CD1c-positive myeloid dendritic cell (primary cell): ENCODE data around the gene DOCK9.

Source experiments
- DNase-seq: peaks from one replicate; pipeline ENCODE4 v3.0.0-alpha.2; 2016; ENCODE audit errors: extremely low spot score

DOCK9 gene

GRCh38 chr13:98998831-98999638 is 21.2 kb upstream of the DOCK9 start:
- DNase-seq: no peak

GRCh38 chr13:98997738-98998641 is 20.1 kb upstream of the DOCK9 start:
- no peak for DNase-seq

DNA sequence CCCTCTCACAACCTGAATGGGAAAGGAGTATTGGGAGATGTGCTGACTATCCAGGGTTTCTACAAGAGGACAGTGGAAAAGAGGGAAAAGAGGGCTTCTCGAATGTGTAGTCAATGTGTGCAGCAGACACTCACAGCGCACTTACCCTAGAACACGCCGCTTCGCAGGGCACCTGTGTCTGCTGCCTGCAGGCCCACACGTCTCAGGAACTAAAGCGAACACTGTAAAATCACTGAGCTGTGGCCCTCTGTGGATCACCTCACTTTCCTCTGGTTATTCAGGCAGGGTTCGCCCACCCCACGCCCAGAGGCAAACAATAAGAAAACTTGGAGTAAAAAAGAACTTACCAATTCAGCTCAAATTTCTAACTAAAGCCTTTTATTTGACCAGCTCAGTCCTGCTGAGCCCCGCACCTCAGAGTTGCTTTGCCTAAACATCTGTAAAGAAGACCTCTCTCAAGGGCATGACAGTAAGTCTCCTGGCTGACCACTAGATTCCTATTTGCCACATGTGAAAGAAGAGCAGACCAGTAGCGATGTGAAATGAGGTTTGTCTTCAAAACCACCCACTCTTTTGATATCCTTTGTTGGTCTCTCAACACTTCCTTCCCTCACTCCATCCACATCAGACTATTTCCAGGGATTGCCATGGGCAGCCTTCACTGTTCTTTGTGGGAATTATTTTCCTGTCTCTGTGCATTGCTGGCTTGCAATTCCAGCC is 19.3 kb upstream of the DOCK9 start:
- DNase-seq: no peak

- no peak for DNase-seq
These were observed 18.2 kb upstream of the DOCK9 start for GRCh38 chr13:98996046-98996445.

DNA sequence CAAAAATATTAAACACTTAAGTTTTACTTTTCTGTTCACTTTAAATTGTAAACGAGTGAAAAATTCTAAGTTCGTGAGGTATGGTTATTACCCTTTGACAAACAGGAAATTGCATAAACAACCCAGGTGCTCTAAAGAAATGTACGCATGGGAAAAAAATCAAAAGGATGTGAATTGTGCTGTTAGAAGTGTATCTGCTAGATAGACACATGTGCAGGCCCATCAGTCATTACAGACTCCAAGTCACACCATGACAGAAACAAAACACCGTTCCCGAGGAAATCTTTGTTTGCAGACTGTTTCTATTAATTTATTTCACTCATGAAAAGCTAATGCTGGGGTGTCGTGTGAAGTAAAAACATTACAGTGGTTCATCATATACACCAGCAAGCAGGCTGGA is 17.0 kb upstream of the DOCK9 start:
- DNase-seq: no peak

- DNase-seq: no peak
These were observed 16.2 kb upstream of the DOCK9 start for GRCh38 chr13:98994080-98994479.

- DNase-seq: no peak
These were observed 14.5 kb upstream of the DOCK9 start for GRCh38 chr13:98992355-98992754.

DNA sequence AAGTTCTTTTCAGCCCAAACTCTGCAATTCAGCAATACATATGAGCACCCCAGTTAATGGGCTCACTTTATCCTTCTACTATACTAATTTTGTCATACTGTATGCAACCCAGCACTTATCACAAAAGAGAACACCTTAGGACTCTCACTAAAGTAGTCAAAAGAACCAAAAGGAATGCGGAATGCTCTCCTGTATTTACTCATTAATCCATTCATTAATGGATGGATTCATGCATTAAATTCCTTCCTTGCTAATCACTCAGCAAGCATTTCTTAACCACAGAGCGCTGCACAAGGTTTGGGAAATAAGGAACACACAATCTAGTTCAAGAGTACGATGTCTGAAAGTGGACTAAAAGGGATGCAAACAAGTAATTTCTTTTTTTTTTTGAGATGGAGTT is 12.8 kb upstream of the DOCK9 start:
- no peak for DNase-seq

GRCh38 chr13:98989469-98990235 is 11.8 kb upstream of the DOCK9 start:
- no peak for DNase-seq

GRCh38 chr13:98988780-98989179 is 10.9 kb upstream of the DOCK9 start:
- no peak for DNase-seq

DNA sequence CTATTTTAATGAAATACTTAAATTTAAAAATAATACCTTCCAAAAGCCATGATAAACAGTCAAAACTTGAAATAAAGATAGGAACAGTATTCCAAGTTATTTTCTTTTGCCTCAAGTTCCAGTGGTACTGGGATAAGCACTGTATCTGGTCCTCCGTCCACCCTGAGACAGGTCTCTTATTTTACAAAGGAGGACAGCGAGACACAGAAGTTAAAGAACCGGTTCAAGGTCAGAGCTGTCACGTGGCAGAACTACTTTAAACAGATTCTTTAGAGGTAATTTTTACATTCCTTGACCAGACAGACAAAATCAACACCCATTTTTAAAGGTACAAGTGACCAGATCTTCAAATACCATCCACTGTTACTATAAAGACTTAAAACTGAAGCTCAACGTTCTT is 10.4 kb upstream of the DOCK9 start:
- no peak for DNase-seq

DNA sequence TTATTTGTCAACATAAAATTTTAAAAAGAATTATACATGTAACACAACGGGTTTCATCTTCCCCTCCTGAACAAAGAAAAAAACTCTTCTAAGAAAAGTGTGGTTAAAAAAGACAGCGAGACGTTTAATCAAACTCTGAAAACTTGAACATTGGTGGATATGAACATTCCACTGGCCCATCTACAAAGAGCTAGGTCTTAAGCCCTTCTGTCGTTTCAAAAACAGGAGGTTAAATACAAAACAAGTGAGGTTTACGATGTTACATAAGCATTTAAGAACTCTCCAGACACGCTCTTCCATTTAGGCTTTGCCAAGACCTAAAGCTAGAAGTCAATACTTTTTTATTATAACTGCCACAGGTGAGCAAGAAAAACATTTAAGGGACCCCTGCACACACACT is 9.4 kb upstream of the DOCK9 start:
- DNase-seq: no peak

GRCh38 chr13:98986226-98986846 is 8.5 kb upstream of the DOCK9 start:
- no peak for DNase-seq

DNA sequence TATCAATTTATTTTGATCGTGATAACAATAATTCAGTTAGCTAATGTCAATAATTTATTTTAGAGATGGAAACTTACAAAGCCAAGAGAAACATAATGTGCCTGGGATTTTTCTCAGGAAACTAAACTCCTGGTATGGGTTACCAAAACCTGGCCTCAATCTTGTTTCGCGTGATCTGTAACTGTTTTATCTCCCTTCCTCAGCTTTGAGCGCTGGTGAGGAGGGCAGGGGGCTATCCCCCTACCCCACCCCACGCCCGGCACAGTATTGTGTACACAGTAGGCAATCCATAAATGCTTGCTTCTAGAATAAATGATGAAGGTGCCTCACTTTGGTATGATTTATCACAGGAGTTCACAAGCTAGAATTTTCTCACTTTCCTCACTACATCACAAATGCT is 7.7 kb upstream of the DOCK9 start:
- DNase-seq: no peak

DNA sequence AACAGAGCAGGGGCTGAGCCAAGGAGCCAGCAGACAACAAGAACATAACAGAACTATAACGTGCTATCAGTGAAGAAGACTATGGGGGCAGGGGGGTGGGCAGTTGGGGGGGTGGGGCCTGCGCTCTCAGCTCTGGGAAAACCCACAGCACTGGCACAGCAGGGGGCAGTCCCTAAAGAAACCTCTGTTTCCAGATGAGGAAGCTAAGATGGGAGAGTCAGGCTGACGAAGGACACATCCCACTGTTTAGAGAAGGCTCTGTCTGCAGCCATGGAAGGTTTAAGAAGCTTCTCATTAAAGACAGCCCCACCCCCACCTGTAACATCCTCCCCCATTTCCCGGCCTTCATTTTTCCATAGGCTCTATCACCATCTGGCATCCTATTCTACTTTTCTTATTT is 7.1 kb upstream of the DOCK9 start:
- DNase-seq: no peak

DNA sequence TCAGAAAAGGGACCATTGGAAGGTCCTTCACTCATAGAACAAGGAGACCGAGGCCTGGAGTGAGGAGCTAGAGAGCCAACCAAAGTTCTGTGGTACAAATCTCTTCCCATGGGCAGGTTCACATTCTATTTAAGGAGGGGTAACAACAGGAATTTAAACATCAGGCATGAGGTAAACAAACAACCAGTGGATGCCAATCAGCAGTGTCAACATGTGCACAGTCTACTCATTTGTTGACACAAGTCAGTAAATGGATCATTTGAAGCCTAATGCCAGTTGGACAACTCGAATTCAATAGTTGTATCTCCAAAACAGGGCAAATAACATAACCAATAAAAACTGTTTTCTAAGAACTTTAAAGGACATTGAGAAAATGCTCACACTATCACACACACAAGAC is 6.3 kb upstream of the DOCK9 start:
- DNase-seq: no peak

DNA sequence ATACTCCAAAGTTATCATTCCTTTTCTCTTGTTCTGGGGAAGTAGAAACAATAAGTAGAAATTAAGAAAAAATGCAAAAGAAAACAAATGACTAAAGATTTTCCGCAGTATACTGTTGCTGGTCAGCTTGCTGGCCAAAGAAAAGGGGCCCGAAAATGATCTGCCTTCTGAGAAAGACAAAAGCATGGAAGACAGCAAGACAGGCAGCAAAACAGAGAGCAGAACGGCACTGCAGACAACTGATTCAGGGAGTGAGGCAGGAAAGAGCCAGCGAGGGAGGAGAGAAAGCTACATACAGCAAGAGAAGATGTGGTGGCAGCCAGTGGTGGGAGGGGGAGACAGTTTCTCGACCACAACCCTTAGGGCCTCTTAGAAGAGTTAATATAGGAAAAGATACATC is 5.3 kb upstream of the DOCK9 start:
- no peak for DNase-seq

- DNase-seq: no peak
These were observed 3.7 kb upstream of the DOCK9 start for GRCh38 chr13:98981369-98982080.

DNA sequence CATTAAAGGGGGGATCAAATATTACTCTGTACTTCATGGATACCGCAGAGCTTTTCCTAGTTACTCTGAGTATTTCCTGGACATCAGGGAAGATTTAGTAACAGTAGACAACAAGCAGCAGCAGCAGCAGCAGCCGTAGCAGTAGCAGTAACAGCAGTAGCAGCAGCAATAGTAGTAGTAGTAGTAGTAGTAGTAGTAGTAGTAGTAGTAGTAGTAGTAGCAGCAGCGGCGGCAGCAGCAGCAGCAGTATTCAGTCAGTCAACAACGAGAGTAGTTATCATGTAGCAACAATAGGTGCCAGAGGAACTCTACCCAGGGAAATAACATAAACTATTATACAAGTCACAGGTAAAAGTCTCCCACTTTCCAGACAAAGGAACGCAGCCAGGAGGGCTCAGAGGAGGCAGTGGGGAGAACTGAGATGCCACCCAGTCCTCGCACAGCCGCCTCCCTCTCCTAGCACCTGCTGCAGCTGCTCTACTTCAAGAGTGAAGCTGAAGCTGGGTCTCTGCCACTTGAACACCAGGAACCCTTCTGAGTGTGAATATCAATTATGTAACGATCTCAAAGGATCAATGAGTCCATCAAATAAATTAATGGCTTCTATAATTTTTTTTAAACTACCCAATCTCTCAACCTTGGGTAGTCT is 1.3 kb upstream of the DOCK9 start:
- DNase-seq: no peak

DNA sequence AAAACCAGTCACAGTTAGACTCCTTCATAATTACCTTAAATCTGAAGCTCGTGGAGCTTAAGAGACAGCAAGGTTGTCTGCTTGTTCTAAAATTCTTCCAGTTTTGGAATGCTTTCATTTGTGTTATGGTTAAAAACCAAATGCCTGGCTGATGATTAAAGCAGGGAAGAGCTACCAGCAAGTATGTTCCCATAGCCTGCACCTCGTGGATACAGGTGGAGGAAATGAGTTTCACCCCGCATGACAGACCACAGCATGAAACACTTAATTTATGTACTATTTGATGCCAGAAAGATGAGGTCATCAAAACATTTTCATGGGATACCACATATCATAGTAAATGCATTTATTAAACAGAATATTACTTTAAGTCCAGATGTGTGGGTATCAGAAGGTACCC is 416 bp upstream of the DOCK9 start:
- DNase-seq: no peak
